GM23338 (cell line): ENCODE measurements around the gene PDCD4. TPM values are rescaled to one million over a fixed set of nuclear protein-coding genes. Genes with fewer than 3 reads are reported as not detected.

Experiments used
- ATAC-seq: fragments of 200-7000 bp; cut with Tn5 transposase; 3 replicates; pipeline ENCODE4 v1.9.1; 2020
- DNase-seq: peaks from one replicate; pipeline ENCODE4 v3.0.0-alpha.2; 2015; ENCODE audit warnings: low spot score
- H2AFZ ChIP-seq: fragments of 200-600 bp; sonication (generic); 2 replicates; pipeline ENCODE4 v1.8.0; 2016; ENCODE audit warnings: antibody characterized with exemption, mild to moderate bottlenecking, moderate library complexity
- H3F3A ChIP-seq: fragments of 200-600 bp; sonication (generic); replicated peaks from 2 replicates; pipeline ENCODE4 v1.8.0; 2017; ENCODE audit warnings: antibody characterized with exemption, mixed run types, low read depth
- H3K27ac ChIP-seq: fragments of 200-600 bp; sonication (generic); 2 replicates; pipeline ENCODE4 v1.6.1; 2016; ENCODE audit warnings: low read depth
- H3K27me3 ChIP-seq: fragments of 200-600 bp; sonication (generic); 2 replicates; pipeline ENCODE4 v1.8.0; 2016; ENCODE audit warnings: mild to moderate bottlenecking, mixed run types, moderate library complexity; ENCODE audit not compliant: insufficient read depth
- H3K36me3 ChIP-seq: fragments of 200-600 bp; sonication (generic); 2 replicates; pipeline ENCODE4 v1.8.0; 2016; ENCODE audit warnings: mild to moderate bottlenecking; ENCODE audit not compliant: insufficient read depth
- H3K4me1 ChIP-seq: fragments of 200-600 bp; sonication (generic); 2 replicates; pipeline ENCODE4 v1.8.0; 2016; ENCODE audit warnings: mild to moderate bottlenecking, moderate library complexity; ENCODE audit not compliant: insufficient read depth
- H3K4me2 ChIP-seq: fragments of 200-600 bp; sonication (generic); 2 replicates; pipeline ENCODE4 v1.7.1; 2017; ENCODE audit warnings: mixed run types
- H3K4me3 ChIP-seq: fragments of 200-600 bp; sonication (generic); 2 replicates; pipeline ENCODE4 v1.6.1; 2016; ENCODE audit warnings: mixed run types
- H3K79me2 ChIP-seq: fragments of 200-600 bp; sonication (generic); replicated peaks from 2 replicates; pipeline ENCODE4 v1.8.0; 2017; ENCODE audit warnings: mild to moderate bottlenecking; ENCODE audit not compliant: insufficient read depth
- H3K9me2 ChIP-seq: fragments of 200-600 bp; sonication (generic); 2 replicates; pipeline ENCODE4 v1.8.0; 2017; ENCODE audit not compliant: insufficient read depth
- H4K20me1 ChIP-seq: fragments of 200-600 bp; sonication (generic); replicated peaks from 2 replicates; pipeline ENCODE4 v1.8.0; 2017; ENCODE audit warnings: mild to moderate bottlenecking; ENCODE audit not compliant: insufficient read depth
- H3K27ac Mint-ChIP-seq: 2 replicates; pipeline ENCODE4 v1.8.0; 2020; ENCODE audit warnings: inconsistent platforms, mild to moderate bottlenecking, moderate library complexity, mixed read lengths
- H3K27me3 Mint-ChIP-seq: 3 replicates; pipeline ENCODE4 v1.8.0; 2022; ENCODE audit warnings: low read depth, mild to moderate bottlenecking, moderate library complexity, mixed read lengths, inconsistent platforms; ENCODE audit not compliant: insufficient read depth, poor library complexity
- H3K36me3 Mint-ChIP-seq: 3 replicates; pipeline ENCODE4 v1.8.0; 2021; ENCODE audit warnings: low read depth, mild to moderate bottlenecking, inconsistent platforms, moderate library complexity, mixed read lengths
- H3K4me1 Mint-ChIP-seq: 3 replicates; pipeline ENCODE4 v1.8.0; 2020; ENCODE audit warnings: mild to moderate bottlenecking, inconsistent platforms, mixed read lengths
- H3K4me3 Mint-ChIP-seq: 3 replicates; pipeline ENCODE4 v1.8.0; 2021; ENCODE audit warnings: moderate library complexity, mild to moderate bottlenecking, inconsistent platforms, mixed read lengths
- H3K9me3 Mint-ChIP-seq: 3 replicates; pipeline ENCODE4 v1.8.0; 2020; ENCODE audit warnings: moderate library complexity, mild to moderate bottlenecking, inconsistent platforms, mixed read lengths
- CREB1 ChIP-seq: fragments of 250-450 bp; sonication (Bioruptor Pico); IDR thresholded peaks from 2 replicates; pipeline ENCODE4 v1.5.0; 2020; ENCODE audit warnings: low read depth, mild to moderate bottlenecking, moderate library complexity
- EZH2 ChIP-seq: fragments of 200-600 bp; sonication (generic); IDR thresholded peaks from one replicate; pipeline ENCODE4 v1.8.0; 2017; ENCODE audit warnings: antibody characterized with exemption, mild to moderate bottlenecking, low read depth; ENCODE audit not compliant: unreplicated experiment
- EZH2phosphoT487 ChIP-seq: fragments of 200-600 bp; sonication (generic); IDR thresholded peaks from one replicate; pipeline ENCODE4 v1.8.1; 2018; ENCODE audit warnings: antibody characterized with exemption; ENCODE audit not compliant: unreplicated experiment
- JUNB ChIP-seq: IDR thresholded peaks from one replicate; pipeline ENCODE4 v1.6.1; 2016; ENCODE audit warnings: antibody characterized with exemption; ENCODE audit not compliant: unreplicated experiment
- NANOG ChIP-seq: IDR thresholded peaks from 2 replicates; pipeline ENCODE4 v1.6.1; 2016; ENCODE audit warnings: antibody characterized with exemption, borderline replicate concordance
- POLR2AphosphoS5 ChIP-seq: IDR thresholded peaks from 2 replicates; pipeline ENCODE4 v1.6.1; 2016; ENCODE audit warnings: antibody characterized with exemption, low read depth
- STAT1 ChIP-seq: IDR thresholded peaks from one replicate; pipeline ENCODE4 v1.6.1; 2016; ENCODE audit warnings: antibody characterized with exemption; ENCODE audit not compliant: unreplicated experiment
- ZNF114 ChIP-seq: fragments of 250-450 bp; sonication (Bioruptor Pico); IDR thresholded peaks from 2 replicates; pipeline ENCODE4 v1.5.0; 2020; ENCODE audit warnings: mild to moderate bottlenecking, moderate library complexity
- ZNF331 ChIP-seq: fragments of 250-450 bp; sonication (Bioruptor Pico); IDR thresholded peaks from 2 replicates; pipeline ENCODE4 v1.5.0; 2020; ENCODE audit warnings: low read depth, mild to moderate bottlenecking, moderate library complexity
- polyA plus RNA-seq: library from polyadenylated mRNA; unstranded; fragments of >200 nt; fragmentation: Nextera tagmentation; extraction: Ambion mirVana; gene quantifications from 2 replicates; pipeline ENCODE4 v1.2.1, GENCODE V29; 2016
- total RNA-seq: library from RNA; depleted of rRNA; stranded (reverse); fragments of >200 nt; shearing (Covaris generic); gene quantifications from 2 replicates; pipeline ENCODE4 v1.2.3, GENCODE V29; 2014
- TF ChIP-seq, protein P1 (sequence below), 2 experiments: fragments of 200-600 bp in 1 of 2; sonication (generic) in 1 of 2; conservative IDR thresholded peaks; 2 replicates each; pipeline versions ENCODE4 v1.5.1 to v1.6.1; 2016 to 2017; ENCODE audit warnings: antibody characterized with exemption in 2 of 2, low read depth in 2 of 2, mild to moderate bottlenecking in 2 of 2, moderate library complexity in 1 of 2
- TF ChIP-seq, protein P2 (sequence below): IDR thresholded peaks from one replicate; pipeline ENCODE4 v1.6.1; 2018; ENCODE audit warnings: antibody characterized with exemption; ENCODE audit not compliant: unreplicated experiment
- TF ChIP-seq, protein P3 (sequence below): fragments of 250-450 bp; sonication (Bioruptor Pico); IDR thresholded peaks from 2 replicates; pipeline ENCODE4 v1.5.0; 2020; ENCODE audit warnings: mild to moderate bottlenecking, moderate library complexity
- TF ChIP-seq, protein P4 (sequence below): IDR thresholded peaks from 2 replicates; pipeline ENCODE4 v1.6.1; 2016; ENCODE audit warnings: antibody characterized with exemption

PDCD4 gene
- total and polyA plus RNA-seq, 2 experiments from 2014 or later = 10.1 to 18.0 TPM

DNA sequence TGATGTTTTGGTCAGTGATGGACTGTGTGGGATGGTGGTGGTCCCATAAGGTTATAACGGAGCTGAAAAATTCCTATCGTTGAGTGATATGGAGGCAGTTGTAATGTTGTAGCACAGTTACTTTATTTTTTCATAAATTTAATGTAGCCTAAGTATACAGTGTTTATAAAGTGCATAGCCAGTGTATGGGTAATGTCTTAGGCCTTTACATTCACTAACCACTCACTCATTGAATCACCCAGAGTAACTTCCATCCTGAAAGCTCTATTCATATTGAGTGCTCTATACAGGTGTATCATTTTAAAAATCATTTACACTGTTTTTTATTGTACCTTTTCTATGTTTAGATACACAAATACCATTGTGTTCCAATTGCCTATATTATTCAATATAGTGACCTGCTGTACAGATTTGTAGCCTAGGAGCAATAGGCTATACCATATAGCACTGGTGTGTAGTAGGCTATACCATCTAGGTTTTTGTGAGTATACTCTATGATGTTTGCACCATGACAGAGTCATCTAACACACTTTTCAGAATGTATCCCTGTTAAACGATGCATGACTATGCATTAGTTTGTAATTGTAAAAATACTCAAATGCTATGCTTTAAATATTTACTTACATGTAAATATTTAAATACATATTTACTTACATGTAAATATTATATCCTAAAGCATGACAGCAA, 21.0 kb downstream of the PDCD4 start:
- H3K27ac ChIP-seq = no peak overlapping the region
- Mint-ChIP-seq H3K36me3 (no peaks in the 10 kb centered on the region), H3K9me3 (no peaks in the 10 kb centered on the region), H3K4me1 (no peaks in the 10 kb centered on the region), H3K4me3 (no peak overlapping the region), H3K27me3 (peaks cover 2% of the 10 kb centered on the region), H3K27ac (no peak overlapping the region)
- H3K4me3 ChIP-seq = no peak overlapping the region
- TF ChIP-seq POLR2AphosphoS5 (no peak), STAT1 (no peak), NANOG (no peak), EZH2 (no peak), JUNB (no peak), EZH2phosphoT487 (no peak), ZNF331 (CRISPR knock-in tag) (no peak), ZNF114 (no peak), CREB1 (CRISPR knock-in tag) (no peak)
- TF ChIP-seq, protein P1, sequence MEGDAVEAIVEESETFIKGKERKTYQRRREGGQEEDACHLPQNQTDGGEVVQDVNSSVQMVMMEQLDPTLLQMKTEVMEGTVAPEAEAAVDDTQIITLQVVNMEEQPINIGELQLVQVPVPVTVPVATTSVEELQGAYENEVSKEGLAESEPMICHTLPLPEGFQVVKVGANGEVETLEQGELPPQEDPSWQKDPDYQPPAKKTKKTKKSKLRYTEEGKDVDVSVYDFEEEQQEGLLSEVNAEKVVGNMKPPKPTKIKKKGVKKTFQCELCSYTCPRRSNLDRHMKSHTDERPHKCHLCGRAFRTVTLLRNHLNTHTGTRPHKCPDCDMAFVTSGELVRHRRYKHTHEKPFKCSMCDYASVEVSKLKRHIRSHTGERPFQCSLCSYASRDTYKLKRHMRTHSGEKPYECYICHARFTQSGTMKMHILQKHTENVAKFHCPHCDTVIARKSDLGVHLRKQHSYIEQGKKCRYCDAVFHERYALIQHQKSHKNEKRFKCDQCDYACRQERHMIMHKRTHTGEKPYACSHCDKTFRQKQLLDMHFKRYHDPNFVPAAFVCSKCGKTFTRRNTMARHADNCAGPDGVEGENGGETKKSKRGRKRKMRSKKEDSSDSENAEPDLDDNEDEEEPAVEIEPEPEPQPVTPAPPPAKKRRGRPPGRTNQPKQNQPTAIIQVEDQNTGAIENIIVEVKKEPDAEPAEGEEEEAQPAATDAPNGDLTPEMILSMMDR (conservative IDR thresholded peaks at IDR 0.05; ENCODE audit: low read depth in 2 of 2) = no peak
- TF ChIP-seq, protein P2, sequence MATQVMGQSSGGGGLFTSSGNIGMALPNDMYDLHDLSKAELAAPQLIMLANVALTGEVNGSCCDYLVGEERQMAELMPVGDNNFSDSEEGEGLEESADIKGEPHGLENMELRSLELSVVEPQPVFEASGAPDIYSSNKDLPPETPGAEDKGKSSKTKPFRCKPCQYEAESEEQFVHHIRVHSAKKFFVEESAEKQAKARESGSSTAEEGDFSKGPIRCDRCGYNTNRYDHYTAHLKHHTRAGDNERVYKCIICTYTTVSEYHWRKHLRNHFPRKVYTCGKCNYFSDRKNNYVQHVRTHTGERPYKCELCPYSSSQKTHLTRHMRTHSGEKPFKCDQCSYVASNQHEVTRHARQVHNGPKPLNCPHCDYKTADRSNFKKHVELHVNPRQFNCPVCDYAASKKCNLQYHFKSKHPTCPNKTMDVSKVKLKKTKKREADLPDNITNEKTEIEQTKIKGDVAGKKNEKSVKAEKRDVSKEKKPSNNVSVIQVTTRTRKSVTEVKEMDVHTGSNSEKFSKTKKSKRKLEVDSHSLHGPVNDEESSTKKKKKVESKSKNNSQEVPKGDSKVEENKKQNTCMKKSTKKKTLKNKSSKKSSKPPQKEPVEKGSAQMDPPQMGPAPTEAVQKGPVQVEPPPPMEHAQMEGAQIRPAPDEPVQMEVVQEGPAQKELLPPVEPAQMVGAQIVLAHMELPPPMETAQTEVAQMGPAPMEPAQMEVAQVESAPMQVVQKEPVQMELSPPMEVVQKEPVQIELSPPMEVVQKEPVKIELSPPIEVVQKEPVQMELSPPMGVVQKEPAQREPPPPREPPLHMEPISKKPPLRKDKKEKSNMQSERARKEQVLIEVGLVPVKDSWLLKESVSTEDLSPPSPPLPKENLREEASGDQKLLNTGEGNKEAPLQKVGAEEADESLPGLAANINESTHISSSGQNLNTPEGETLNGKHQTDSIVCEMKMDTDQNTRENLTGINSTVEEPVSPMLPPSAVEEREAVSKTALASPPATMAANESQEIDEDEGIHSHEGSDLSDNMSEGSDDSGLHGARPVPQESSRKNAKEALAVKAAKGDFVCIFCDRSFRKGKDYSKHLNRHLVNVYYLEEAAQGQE = no peak
- TF ChIP-seq, protein P3, sequence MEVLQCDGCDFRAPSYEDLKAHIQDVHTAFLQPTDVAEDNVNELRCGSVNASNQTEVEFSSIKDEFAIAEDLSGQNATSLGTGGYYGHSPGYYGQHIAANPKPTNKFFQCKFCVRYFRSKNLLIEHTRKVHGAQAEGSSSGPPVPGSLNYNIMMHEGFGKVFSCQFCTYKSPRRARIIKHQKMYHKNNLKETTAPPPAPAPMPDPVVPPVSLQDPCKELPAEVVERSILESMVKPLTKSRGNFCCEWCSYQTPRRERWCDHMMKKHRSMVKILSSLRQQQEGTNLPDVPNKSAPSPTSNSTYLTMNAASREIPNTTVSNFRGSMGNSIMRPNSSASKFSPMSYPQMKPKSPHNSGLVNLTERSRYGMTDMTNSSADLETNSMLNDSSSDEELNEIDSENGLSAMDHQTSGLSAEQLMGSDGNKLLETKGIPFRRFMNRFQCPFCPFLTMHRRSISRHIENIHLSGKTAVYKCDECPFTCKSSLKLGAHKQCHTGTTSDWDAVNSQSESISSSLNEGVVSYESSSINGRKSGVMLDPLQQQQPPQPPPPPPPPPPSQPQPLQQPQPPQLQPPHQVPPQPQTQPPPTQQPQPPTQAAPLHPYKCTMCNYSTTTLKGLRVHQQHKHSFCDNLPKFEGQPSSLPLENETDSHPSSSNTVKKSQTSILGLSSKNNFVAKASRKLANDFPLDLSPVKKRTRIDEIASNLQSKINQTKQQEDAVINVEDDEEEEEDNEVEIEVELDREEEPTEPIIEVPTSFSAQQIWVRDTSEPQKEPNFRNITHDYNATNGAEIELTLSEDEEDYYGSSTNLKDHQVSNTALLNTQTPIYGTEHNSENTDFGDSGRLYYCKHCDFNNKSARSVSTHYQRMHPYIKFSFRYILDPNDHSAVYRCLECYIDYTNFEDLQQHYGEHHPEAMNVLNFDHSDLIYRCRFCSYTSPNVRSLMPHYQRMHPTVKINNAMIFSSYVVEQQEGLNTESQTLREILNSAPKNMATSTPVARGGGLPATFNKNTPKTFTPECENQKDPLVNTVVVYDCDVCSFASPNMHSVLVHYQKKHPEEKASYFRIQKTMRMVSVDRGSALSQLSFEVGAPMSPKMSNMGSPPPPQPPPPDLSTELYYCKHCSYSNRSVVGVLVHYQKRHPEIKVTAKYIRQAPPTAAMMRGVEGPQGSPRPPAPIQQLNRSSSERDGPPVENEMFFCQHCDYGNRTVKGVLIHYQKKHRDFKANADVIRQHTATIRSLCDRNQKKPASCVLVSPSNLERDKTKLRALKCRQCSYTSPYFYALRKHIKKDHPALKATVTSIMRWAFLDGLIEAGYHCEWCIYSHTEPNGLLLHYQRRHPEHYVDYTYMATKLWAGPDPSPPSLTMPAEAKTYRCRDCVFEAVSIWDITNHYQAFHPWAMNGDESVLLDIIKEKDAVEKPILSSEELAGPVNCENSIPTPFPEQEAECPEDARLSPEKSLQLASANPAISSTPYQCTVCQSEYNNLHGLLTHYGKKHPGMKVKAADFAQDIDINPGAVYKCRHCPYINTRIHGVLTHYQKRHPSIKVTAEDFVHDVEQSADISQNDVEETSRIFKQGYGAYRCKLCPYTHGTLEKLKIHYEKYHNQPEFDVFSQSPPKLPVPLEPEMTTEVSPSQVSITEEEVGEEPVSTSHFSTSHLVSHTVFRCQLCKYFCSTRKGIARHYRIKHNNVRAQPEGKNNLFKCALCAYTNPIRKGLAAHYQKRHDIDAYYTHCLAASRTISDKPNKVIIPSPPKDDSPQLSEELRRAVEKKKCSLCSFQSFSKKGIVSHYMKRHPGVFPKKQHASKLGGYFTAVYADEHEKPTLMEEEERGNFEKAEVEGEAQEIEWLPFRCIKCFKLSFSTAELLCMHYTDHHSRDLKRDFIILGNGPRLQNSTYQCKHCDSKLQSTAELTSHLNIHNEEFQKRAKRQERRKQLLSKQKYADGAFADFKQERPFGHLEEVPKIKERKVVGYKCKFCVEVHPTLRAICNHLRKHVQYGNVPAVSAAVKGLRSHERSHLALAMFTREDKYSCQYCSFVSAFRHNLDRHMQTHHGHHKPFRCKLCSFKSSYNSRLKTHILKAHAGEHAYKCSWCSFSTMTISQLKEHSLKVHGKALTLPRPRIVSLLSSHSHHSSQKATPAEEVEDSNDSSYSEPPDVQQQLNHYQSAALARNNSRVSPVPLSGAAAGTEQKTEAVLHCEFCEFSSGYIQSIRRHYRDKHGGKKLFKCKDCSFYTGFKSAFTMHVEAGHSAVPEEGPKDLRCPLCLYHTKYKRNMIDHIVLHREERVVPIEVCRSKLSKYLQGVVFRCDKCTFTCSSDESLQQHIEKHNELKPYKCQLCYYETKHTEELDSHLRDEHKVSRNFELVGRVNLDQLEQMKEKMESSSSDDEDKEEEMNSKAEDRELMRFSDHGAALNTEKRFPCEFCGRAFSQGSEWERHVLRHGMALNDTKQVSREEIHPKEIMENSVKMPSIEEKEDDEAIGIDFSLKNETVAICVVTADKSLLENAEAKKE = no peak
- TF ChIP-seq, protein P4, sequence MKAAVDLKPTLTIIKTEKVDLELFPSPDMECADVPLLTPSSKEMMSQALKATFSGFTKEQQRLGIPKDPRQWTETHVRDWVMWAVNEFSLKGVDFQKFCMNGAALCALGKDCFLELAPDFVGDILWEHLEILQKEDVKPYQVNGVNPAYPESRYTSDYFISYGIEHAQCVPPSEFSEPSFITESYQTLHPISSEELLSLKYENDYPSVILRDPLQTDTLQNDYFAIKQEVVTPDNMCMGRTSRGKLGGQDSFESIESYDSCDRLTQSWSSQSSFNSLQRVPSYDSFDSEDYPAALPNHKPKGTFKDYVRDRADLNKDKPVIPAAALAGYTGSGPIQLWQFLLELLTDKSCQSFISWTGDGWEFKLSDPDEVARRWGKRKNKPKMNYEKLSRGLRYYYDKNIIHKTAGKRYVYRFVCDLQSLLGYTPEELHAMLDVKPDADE = no peak
- H2AFZ ChIP-seq = no peak overlapping the region
- no peaks in the 10 kb centered on the region for H3K36me3 ChIP-seq
- no peaks in the 10 kb centered on the region for H3K79me2 ChIP-seq
- no peaks in the 10 kb centered on the region for H3K4me1 ChIP-seq
- DNase-seq (no peak), ATAC-seq (no peak)
- no peaks in the 10 kb centered on the region for H3K27me3 ChIP-seq
- H3F3A ChIP-seq = no peaks in the 10 kb centered on the region
- H4K20me1 ChIP-seq = no peaks in the 10 kb centered on the region
- H3K4me2 ChIP-seq = no peak overlapping the region
- no peaks in the 10 kb centered on the region for H3K9me2 ChIP-seq
